ENCODE data around the gene ECE2.

The ECE2 gene

DNA sequence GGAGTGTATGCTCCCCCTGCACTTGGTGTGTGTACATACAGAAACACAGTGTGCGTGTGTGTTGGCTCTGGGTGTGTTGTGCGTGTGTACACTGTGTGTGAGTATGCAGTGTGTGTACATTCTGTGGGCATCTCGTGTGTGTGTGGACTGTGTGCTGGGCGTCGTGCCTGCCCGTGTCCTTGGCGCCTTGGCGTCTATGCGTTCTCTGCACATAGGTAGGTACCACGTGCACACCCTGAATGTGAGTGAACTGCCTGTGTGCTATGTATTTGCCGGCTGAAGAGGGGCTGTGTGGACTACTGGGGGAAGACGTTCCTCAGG lies 481 bp upstream of the ECE2 start:
- H3K27ac ChIP-seq = no peak overlapping the region
- no peak overlapping the region for H3K4me3 ChIP-seq

DNA sequence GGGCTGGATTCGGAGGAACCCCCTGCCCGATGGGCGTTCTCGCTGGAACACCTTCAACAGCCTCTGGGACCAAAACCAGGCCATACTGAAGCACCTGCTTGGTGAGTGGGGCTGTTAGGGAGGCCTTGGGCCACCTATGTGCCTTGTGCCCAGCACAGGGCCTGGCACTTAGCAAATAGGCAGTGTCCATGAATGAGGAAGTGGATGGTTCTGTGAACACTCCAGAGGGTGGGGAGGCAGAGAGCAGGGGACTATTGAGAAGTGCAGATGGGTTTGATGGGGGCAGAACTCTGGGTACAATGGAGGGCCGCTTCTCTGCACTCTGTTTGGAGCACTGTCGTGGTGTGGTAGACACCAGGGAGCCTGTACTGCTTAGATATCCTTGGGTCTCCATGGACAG lies 1.5 kb downstream of the ECE2 start:
- DNase-seq (ENCODE audit: low spot score) = no peak
- TF ChIP-seq, protein P1, sequence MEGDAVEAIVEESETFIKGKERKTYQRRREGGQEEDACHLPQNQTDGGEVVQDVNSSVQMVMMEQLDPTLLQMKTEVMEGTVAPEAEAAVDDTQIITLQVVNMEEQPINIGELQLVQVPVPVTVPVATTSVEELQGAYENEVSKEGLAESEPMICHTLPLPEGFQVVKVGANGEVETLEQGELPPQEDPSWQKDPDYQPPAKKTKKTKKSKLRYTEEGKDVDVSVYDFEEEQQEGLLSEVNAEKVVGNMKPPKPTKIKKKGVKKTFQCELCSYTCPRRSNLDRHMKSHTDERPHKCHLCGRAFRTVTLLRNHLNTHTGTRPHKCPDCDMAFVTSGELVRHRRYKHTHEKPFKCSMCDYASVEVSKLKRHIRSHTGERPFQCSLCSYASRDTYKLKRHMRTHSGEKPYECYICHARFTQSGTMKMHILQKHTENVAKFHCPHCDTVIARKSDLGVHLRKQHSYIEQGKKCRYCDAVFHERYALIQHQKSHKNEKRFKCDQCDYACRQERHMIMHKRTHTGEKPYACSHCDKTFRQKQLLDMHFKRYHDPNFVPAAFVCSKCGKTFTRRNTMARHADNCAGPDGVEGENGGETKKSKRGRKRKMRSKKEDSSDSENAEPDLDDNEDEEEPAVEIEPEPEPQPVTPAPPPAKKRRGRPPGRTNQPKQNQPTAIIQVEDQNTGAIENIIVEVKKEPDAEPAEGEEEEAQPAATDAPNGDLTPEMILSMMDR (IDR thresholded peaks at IDR 0.05) = no peak
- Histone ChIP-seq H3K27ac (no peak overlapping the region), H3K4me3 (no peak overlapping the region)

More for the DNA sequence above, 481 bp upstream of the ECE2 start:
- no peak for DNase-seq (ENCODE audit: low spot score)
- TF ChIP-seq, protein P1 (IDR thresholded peaks at IDR 0.05) = no peak

DNA sequence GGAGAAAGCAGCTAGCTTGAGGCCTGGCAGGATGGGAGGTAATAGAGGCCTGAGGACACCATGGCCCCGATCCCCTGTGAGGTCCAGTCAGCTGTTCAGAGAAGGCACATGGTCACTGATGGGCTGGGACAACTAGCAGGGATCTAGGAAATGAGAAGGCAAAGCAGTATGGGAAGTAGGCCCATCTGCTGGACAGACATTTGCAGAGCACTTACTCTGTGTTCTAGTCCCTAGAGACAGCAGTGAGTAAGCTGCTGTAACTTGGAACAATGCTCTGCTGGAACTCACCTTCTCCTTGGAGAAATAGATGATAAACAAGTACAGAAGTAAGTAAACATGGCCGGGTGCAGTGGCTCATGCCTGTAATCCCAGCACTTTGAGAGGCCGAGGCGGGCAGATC lies 7.1 kb downstream of the ECE2 start:
- TF ChIP-seq, protein P1 (IDR thresholded peaks at IDR 0.05) = no peak
- Histone ChIP-seq H3K4me3 (no peak overlapping the region), H3K27ac (no peak overlapping the region)
- no peak for DNase-seq (ENCODE audit: low spot score)

DNA sequence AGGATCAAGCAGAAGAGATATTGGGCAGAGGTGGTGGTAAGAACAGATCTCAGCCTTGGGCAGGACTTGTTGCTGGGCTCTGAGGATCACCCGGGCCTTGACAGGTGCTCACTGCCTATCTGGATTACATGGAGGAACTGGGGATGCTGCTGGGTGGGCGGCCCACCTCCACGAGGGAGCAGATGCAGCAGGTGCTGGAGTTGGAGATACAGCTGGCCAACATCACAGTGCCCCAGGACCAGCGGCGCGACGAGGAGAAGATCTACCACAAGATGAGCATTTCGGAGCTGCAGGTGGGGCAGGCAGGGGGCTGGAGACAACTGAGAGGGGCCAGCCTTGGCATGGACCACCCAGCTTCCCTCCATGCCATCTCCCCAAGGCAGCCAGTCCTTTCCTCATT lies 7.9 kb downstream of the ECE2 start:
- Histone ChIP-seq H3K4me3 (no peak overlapping the region), H3K27ac (no peak overlapping the region)
- TF ChIP-seq, protein P1 (IDR thresholded peaks at IDR 0.05) = no peak
- DNase-seq (ENCODE audit: low spot score) = no peak

DNA sequence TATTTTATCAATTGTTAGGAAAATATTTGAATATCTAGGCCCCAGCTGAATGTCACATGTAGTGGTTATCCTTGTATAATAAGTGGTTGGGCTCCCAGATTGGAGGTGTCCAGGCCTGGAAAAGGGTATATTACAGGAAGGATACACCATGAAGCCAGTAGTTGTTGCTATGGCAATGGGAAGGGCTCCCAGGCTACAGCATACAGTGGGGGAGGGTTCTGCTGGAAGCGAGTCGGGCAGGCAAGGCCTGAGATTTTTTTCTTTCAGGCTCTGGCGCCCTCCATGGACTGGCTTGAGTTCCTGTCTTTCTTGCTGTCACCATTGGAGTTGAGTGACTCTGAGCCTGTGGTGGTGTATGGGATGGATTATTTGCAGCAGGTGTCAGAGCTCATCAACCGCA lies 8.9 kb downstream of the ECE2 start:
- TF ChIP-seq, protein P1 (IDR thresholded peaks at IDR 0.05) = no peak
- Histone ChIP-seq H3K27ac (no peak overlapping the region), H3K4me3 (no peak overlapping the region)
- DNase-seq (ENCODE audit: low spot score) = no peak

DNA sequence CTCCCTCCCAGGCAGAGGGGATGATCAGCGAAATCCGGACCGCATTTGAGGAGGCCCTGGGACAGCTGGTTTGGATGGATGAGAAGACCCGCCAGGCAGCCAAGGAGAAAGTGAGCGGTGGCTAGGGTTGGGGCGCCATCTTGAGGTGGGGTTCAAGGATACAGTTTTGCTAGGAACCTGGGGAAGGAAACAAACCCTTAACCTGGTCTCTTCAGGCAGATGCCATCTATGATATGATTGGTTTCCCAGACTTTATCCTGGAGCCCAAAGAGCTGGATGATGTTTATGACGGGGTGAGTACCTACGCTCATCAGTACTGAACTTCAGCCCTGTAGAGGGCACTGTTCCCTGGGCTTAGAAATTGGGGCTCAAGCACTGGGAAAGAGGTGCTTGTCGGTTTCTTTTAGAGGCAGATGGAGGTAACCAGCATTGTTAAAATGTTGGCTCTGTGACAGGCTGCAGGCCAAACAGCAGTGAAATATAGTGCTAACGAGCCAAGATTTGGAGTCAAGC lies 13.7 kb downstream of the ECE2 start:
- Histone ChIP-seq H3K4me3 (no peak overlapping the region), H3K27ac (no peak overlapping the region)
- no peak for DNase-seq (ENCODE audit: low spot score)
- TF ChIP-seq, protein P1 (IDR thresholded peaks at IDR 0.05) = peak; percentile 20

DNA sequence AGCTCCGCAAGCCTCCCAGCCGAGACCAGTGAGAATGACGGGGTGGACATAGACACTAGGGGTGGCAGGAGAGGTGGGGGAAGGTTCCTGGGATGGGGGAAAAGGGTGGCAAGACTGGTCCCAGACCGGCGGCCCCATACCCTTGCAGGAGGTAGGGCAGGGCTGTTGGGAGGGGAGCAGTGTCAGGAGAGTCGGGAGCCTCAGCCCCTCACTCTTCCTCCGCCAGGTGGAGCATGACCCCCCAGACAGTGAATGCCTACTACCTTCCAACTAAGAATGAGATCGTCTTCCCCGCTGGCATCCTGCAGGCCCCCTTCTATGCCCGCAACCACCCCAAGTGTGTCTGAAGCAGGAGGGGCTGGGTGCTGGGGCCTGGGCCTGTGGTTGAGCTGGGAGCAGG lies 14.5 kb downstream of the ECE2 start:
- TF ChIP-seq, protein P1 (IDR thresholded peaks at IDR 0.05) = no peak
- Histone ChIP-seq H3K27ac (no peak overlapping the region), H3K4me3 (no peak overlapping the region)
- no peak for DNase-seq (ENCODE audit: low spot score)

Measured in coronary artery (tissue), 2 donors.